ENCODE results near the gene PCK2.

DNA sequence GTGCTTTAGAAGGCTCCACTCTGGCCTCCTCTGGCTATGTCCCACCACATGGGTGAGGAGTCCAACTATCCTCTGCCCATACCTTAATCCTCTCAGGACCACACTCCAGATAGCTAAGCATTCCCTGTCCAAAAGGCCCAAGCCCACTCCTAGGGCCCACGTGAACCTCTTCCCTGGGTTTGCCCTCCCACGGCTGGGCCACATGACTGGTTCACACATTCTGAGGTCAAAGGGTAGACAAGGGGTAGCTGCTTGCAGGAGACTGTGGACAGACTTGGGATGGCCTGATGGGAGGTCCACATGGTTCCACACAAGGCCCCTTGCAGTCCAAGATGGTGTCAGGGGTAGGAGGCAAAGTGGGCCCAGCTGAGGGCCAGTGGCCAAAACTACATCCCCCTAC lies 6.0 kb upstream of the PCK2 start:
- TF ChIP-seq POLR2A (IDR thresholded peaks at IDR 0.05), result no peak
- TF ChIP-seq, protein P1, sequence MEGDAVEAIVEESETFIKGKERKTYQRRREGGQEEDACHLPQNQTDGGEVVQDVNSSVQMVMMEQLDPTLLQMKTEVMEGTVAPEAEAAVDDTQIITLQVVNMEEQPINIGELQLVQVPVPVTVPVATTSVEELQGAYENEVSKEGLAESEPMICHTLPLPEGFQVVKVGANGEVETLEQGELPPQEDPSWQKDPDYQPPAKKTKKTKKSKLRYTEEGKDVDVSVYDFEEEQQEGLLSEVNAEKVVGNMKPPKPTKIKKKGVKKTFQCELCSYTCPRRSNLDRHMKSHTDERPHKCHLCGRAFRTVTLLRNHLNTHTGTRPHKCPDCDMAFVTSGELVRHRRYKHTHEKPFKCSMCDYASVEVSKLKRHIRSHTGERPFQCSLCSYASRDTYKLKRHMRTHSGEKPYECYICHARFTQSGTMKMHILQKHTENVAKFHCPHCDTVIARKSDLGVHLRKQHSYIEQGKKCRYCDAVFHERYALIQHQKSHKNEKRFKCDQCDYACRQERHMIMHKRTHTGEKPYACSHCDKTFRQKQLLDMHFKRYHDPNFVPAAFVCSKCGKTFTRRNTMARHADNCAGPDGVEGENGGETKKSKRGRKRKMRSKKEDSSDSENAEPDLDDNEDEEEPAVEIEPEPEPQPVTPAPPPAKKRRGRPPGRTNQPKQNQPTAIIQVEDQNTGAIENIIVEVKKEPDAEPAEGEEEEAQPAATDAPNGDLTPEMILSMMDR (IDR thresholded peaks at IDR 0.05), result no peak
